ENCODE data around the gene KTN1.
A peak's percentile ranks its signal among the peaks of the same experiment; 100 is the strongest.

KTN1 gene

DNA sequence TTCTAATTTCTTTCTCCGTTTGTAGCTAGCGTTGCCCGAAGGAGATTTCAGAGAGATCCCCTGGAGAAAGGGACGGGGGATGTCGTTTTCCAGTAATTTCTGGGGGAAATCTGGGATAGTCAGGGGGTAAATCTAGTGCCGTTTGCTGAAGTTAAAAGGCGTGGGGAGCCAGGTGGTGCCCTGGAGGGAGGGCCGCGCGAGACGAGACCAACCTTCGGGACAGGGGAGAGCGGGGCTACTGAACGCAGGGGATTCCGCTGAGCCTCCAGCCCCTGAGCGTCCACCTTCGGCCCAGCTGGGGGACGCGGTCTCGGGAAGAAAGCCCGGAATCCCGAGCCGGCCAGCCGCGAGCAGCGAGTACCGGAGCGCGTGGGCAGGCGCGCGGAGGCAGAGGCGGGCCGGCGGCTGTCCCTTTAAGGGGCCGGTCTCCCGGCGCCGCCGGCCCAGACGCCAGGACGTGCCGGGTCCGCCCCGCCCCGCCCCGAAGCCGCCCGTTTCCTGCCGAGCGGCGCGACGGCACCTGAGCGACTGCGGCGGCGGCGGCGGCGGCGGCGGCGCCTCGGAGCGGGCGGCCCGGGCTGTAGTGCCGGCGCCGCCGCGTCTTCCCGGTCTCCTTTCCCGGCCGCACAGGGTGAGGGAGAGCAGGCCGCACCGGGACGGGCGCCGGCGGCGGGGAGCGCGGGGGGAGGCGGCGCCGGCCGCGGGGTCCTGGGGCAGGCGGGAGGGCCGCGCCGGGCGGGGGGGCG, at the start of gene KTN1:
Gene KTN1, plus strand, starts transcription at position 484 of the 746 bp plus-strand sequence. CDS start 31,842 bp downstream, outside the sequence.
- peak; percentile 69 to 74 for DNase-seq (ENCODE audit: low read depth in 1 of 2, low spot score in 1 of 2)

GRCh38 chr14:55530464-55530863, 49.5 kb upstream of the KTN1 start:
- no peak for DNase-seq (ENCODE audit: low read depth in 1 of 2, low spot score in 1 of 2)

DNA sequence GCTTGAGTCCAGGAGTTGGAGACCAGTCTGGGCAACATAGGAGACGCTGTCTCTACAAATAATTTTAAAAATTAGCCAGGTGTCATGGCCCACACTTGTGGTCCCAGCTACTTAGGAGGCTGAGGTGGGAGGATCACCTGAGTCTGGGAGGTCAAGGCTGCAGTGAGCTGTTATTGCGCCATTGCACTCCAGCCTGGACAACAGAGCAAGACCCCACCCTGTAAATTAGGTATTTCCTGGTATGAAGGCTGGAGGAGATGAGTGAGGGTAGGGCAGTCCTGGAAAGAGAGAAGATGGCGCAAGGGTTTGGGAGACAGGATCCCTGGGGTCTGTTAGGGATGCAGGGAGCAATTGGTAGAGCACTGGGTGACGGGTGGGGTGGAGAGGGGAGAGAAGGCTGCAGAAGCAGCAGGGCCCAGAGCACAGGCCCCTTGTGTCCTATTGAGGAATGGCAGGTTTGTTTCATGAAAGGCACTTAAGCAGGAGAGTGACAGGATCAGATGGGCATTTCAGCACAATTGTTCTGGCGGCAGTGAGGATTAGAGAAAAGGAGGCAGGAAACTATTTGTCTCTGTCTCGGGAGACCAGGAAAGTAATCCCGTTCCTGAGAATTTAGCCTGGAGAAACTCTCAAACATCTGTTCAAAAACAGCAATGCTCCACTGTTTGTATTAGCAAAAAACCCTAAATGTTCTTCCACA, 47.2 kb upstream of the KTN1 start:
- no peak for DNase-seq (ENCODE audit: low read depth in 1 of 2, low spot score in 1 of 2)

DNA sequence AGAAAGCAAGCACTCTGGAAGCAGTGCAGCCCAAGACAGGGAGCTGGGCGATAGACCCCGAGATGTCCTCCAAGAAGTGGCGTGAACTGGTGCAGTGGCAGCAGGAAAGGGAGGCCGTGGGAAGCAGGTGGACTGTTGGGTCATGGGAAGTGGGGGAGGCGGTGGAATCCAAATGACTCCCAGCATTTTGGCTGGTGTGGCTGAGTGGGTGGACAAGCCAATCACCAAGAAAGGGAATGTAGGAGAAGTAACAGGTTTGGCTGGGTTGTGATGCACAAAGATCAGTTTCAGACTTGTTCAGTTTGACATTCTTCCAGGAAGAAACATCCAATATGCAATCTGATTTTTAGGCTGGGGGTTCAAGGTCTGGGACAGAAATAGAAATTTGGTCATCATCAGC, 46.0 kb upstream of the KTN1 start:
- no peak for DNase-seq (ENCODE audit: low read depth in 1 of 2, low spot score in 1 of 2)

DNA sequence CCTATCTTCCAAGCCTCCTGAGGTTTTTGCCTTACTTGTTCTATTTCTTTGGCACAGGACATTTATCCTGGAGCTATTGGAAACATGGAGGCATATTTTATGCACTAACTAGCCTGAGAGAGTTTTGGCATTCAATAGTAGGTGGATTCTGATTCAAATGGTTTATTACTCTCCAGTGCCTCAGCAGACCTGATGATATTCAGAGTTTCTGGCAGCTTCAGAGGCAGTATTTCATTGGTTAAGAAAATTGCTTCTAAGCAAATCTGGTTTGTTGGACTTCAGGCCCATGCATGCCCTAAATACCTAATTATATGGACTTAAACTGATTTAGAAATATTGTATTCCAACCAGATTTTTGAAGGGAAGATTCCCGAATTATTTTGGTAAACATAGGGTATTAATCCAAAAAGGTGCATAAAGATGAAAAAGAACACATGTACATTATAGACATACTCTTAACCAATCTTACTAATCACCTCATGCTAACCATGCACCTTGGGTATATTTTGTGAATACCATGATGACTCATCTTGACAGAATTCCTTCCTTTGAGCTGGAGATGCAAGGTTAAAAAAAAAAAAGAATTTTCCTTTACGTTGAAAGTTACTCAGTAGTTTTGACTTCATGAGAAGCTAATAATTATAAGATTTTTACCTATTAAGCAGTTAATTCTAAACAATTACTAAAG, 44.3 kb upstream of the KTN1 start:
- no peak for DNase-seq (ENCODE audit: low read depth in 1 of 2, low spot score in 1 of 2)

DNA sequence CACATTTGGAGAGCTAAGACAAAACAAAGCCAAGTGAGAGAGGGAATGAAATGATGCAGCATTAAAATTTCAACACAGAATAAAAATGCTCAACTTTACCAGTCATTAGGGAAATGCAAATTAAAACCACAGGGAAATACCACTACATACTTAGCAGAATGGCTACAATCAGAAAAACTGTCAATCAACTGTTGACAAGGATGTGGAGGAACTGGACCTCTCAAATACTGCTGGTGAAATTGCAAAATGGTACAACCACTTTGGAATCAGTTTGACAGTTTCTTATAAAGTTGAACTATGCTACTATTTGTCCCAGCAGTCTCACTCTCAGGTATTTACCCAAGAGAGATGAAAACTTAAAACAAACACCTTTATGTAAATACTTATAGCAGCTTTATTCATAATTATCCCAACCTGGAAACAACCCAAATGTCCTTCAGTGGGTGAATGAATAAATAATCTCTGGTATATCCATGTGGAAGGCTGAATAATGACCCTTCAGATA, 43.8 kb upstream of the KTN1 start:
- DNase-seq (ENCODE audit: low read depth in 1 of 2, low spot score in 1 of 2) = no peak

- DNase-seq (ENCODE audit: low read depth in 1 of 2, low spot score in 1 of 2) = no peak
Measured at GRCh38 chr14:55537782-55538181, 42.2 kb upstream of the KTN1 start.

DNA sequence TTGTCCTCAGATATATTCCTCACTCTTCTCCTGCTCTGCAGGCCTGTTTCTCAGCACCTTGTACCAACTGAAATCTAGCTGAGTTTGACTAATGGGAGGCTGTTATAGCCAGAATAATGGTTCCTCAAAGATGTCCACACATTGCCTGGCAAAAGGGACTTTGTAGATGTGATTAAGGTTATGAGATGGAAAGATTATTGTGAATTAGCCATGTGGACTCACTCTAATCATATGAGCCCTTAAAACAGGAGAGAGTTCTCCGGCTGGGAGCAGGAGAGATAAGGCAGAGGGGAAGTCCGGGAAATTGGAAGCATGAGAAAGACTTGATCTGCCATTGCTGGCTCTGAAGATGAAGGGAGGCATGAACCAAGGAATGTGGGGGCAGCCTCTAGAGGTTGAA, 40.0 kb upstream of the KTN1 start:
- DNase-seq (ENCODE audit: low read depth in 1 of 2, low spot score in 1 of 2) = no peak

GRCh38 chr14:55540847-55541773, 38.9 kb upstream of the KTN1 start:
- DNase-seq (ENCODE audit: low read depth in 1 of 2, low spot score in 1 of 2) = no peak

DNA sequence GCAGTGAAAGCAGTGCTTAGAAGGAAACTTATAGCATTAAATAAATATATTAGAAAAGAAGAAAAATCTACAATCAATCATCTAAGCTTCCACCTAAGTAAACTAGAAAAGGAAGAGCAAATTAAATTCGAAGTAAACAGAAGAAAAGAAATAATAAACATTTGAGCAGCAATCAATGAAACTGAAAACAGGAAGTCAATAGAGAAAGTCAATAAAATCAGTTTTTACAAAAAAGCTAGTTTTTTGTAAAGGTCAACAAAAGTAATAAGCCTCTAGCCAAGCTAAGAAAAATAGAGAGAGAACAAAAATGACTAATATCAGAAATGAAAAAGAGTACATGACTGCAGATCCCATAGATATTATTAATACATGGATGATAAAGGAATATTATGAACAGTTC, 34.2 kb upstream of the KTN1 start:
- DNase-seq (ENCODE audit: low read depth in 1 of 2, low spot score in 1 of 2) = no peak

DNA sequence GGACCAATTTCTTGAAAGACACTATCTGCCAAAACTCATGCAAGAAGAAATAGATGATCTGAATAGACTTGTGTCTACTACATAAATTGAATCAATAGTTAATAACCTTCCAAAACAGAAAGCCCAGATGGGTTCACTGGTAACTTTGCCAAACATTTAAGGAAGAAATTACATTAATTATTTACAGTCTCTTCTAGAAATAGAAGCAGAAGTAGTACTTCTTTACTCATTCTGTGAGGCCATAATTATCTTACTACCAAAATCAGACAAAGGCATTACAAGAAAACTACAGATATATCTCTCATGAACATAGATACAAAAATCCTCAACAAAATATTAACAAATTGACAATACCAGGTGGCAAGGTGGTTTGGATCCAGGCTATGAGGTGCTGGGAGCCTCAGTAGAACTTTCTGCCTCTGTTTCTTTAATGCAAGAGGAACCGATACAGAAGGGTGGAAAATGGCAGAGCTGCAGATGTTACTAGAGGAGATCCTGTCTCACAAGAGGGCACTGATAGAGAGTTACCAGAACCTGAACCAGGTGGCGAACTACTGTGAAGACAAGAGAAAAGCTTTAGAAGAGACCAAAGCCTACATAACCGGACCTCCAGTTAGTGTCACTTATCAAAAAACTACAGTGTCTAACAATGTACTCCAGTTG, 33.7 kb upstream of the KTN1 start:
- DNase-seq (ENCODE audit: low read depth in 1 of 2, low spot score in 1 of 2) = no peak

GRCh38 chr14:55547650-55548315, 32.2 kb upstream of the KTN1 start:
- no peak for DNase-seq (ENCODE audit: low read depth in 1 of 2, low spot score in 1 of 2)

DNA sequence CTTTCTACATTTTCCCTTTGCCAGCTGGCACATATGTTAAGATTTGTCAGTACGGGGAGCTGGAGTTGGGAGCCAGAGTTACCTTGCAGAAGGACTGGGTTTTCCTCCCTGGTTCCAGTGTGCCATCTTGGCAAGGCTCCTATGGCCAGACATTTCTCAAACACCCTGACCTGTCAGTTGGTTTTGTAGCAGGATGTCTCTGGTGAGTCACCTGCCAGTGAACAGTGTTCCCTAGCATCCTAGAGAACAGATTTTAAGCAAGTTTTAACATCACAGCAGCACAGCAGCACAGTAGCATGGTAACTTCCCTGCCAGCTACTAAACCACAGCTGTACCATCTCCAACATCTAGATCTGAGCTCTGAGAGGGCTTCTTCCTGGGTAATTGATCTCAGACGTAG, 26.2 kb upstream of the KTN1 start:
- no peak for DNase-seq (ENCODE audit: low read depth in 1 of 2, low spot score in 1 of 2)

- DNase-seq (ENCODE audit: low read depth in 1 of 2, low spot score in 1 of 2) = no peak
Measured at GRCh38 chr14:55556929-55557623, 22.9 kb upstream of the KTN1 start.

GRCh38 chr14:55562135-55562534, 17.9 kb upstream of the KTN1 start:
- no peak for DNase-seq (ENCODE audit: low read depth in 1 of 2, low spot score in 1 of 2)

- no peak for DNase-seq (ENCODE audit: low read depth in 1 of 2, low spot score in 1 of 2)
Measured at GRCh38 chr14:55568618-55569017, 11.4 kb upstream of the KTN1 start.

- DNase-seq (ENCODE audit: low read depth in 1 of 2, low spot score in 1 of 2) = no peak
Measured at GRCh38 chr14:55571125-55571889, 8.7 kb upstream of the KTN1 start.

GRCh38 chr14:55572578-55572977, 7.4 kb upstream of the KTN1 start:
- DNase-seq (ENCODE audit: low read depth in 1 of 2, low spot score in 1 of 2) = no peak
